Neural progenitor cell (in vitro differentiated cells): ENCODE data around the gene CHAF1A.

ENCODE experiments used
- EZH2 ChIP-seq: fragments of 200-600 bp; sonication (generic); IDR thresholded peaks from 2 replicates; pipeline ENCODE4 v1.6.1; 2017; ENCODE audit warnings: antibody characterized with exemption, mild to moderate bottlenecking, moderate library complexity
- EZH2phosphoT487 ChIP-seq: fragments of 200-600 bp; sonication (generic); IDR thresholded peaks from 2 replicates; pipeline ENCODE4 v1.6.1; 2017; ENCODE audit warnings: antibody characterized with exemption
- TF ChIP-seq, protein P1 (sequence below): fragments of 200-600 bp; sonication (generic); IDR thresholded peaks from 2 replicates; pipeline ENCODE4 v1.5.1; 2017; ENCODE audit warnings: antibody characterized with exemption, mild to moderate bottlenecking

- TF ChIP-seq, protein P1, sequence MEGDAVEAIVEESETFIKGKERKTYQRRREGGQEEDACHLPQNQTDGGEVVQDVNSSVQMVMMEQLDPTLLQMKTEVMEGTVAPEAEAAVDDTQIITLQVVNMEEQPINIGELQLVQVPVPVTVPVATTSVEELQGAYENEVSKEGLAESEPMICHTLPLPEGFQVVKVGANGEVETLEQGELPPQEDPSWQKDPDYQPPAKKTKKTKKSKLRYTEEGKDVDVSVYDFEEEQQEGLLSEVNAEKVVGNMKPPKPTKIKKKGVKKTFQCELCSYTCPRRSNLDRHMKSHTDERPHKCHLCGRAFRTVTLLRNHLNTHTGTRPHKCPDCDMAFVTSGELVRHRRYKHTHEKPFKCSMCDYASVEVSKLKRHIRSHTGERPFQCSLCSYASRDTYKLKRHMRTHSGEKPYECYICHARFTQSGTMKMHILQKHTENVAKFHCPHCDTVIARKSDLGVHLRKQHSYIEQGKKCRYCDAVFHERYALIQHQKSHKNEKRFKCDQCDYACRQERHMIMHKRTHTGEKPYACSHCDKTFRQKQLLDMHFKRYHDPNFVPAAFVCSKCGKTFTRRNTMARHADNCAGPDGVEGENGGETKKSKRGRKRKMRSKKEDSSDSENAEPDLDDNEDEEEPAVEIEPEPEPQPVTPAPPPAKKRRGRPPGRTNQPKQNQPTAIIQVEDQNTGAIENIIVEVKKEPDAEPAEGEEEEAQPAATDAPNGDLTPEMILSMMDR: no peak
- TF ChIP-seq EZH2phosphoT487 (no peak), EZH2 (no peak)
These were observed 8.4 kb upstream of the CHAF1A start for GRCh38 chr19:4393947-4394590.
